Measurements from ENCODE around the gene ASB10. TPM values are rescaled to one million over a fixed set of nuclear protein-coding genes. Genes with fewer than 3 reads are reported as not detected.

Gene ASB10
- total and polyA plus RNA-seq, 8 donors, result 0.05 TPM; not detected in 7

DNA sequence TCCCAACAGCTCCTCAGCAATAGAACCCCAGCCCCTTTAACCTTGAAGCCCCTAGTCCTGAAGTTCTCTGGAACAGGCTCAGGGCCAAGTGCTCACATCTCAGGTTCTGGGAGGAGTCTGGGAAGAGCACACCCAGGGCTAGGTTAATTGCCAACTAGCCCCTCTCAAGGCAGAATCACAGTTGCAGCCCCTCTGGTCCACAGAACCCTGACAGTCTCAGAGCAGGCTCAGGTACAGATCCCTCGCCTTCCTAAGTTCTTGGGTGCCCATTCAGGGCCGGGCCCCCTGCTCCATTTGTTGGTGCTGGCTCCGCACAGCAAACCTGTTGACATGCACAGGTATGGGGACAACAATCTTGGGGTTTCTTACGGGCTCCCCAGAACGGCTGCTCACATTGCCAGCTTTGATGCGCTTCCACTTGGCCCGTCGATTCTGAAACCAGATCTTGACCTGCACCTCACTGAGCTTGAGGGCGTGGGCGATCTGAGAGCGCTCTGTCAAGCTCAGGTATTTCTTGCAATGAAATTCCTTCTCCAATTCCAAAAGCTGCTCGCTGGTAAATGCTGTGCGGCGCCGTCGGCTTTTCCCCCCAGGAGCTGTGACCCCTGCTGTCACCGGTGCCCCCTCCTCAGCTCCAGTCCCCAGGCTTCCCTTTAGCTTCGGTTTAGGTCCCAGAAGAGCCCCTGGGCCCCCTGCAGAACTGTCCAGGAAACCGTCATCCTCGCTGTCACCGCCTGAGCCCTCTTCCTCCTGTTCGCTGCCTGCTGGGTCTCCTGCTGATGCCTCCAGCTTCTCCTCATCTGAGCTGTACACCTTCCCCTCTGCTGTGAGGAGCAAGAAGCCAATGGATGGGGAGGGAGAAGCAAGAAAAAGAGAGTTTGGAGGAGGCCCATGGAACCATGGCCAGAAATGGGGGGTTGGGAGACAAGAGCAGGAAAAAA is 38.5 kb downstream of the ASB10 start:
- Histone ChIP-seq H3K9me3 (no peaks in the 10 kb centered on the region), H3K27me3 (peaks cover 0 to 44% (median 6%) of the 10 kb centered on the region in 3 donors), H3K4me1 (peaks cover 0 to 3% (median 0%) of the 10 kb centered on the region in 4 donors), H3K4me3 (no peak overlapping the region), H3K27ac (no peak overlapping the region), H3K36me3 (peaks cover 8 to 18% (median 16%) of the 10 kb centered on the region in 4 donors)
- DNase-seq, result peak; percentile 3 to 18
- TF ChIP-seq POLR2A (IDR thresholded peaks at IDR 0.05) (no peak), POLR2AphosphoS5 (IDR thresholded peaks at IDR 0.05) (no peak), EP300 (IDR thresholded peaks at IDR 0.05) (no peak)
- TF ChIP-seq, protein P1, sequence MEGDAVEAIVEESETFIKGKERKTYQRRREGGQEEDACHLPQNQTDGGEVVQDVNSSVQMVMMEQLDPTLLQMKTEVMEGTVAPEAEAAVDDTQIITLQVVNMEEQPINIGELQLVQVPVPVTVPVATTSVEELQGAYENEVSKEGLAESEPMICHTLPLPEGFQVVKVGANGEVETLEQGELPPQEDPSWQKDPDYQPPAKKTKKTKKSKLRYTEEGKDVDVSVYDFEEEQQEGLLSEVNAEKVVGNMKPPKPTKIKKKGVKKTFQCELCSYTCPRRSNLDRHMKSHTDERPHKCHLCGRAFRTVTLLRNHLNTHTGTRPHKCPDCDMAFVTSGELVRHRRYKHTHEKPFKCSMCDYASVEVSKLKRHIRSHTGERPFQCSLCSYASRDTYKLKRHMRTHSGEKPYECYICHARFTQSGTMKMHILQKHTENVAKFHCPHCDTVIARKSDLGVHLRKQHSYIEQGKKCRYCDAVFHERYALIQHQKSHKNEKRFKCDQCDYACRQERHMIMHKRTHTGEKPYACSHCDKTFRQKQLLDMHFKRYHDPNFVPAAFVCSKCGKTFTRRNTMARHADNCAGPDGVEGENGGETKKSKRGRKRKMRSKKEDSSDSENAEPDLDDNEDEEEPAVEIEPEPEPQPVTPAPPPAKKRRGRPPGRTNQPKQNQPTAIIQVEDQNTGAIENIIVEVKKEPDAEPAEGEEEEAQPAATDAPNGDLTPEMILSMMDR (IDR thresholded peaks at IDR 0.05), result no peak
- intact Hi-C loops (cut with DNase I; ENCODE audit: low total_unique reads), result no loop called here
- 50 to 64% (median 55%) methylated on average over 22 of the region's 22 CpGs for WGBS, 5 donors

GRCh38 chr7:151146761-151147160 is 40.3 kb downstream of the ASB10 start:
- H3K36me3 ChIP-seq, result peaks cover 17 to 36% (median 35%) of the 10 kb centered on the region in 4 donors
- DNase-seq, result peak in 1 of 2 donors; percentile 10
- H3K27ac ChIP-seq, result no peak overlapping the region
- H3K4me1 ChIP-seq, result peaks cover 0 to 10% (median 1%) of the 10 kb centered on the region in 4 donors
- no peak overlapping the region for H3K4me3 ChIP-seq
- peaks cover 0 to 26% (median 5%) of the 10 kb centered on the region in 3 donors for H3K27me3 ChIP-seq
- no peaks in the 10 kb centered on the region for H3K9me3 ChIP-seq
- intact Hi-C loops (cut with DNase I; ENCODE audit: low total_unique reads), result no loop called here
- TF ChIP-seq, protein P1 (IDR thresholded peaks at IDR 0.05), result no peak
- TF ChIP-seq POLR2A (IDR thresholded peaks at IDR 0.05), result no peak
- TF ChIP-seq POLR2AphosphoS5 (IDR thresholded peaks at IDR 0.05), result no peak
- 58 to 68% (median 61%) methylated on average over 3 of the region's 3 CpGs for WGBS, 5 donors

DNA sequence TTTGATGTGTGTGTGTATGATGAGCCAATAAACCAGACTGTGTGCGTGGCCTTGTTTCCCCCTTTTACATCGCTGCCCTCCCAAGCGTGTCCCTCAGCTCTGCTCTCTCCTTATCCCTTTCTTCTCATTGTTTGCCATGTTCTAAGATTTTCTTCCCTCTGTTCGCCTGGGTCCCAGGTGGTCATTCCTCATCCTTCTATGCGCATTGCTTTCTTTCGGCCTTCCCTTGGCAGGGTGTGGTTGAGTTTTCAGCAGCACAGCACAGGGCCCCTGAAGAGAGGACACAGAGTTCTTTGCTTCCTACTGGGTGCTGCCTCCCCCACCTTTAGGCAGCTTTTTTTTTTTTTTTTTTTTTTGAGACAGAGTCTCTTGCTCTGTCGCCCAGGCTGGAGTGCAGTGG is 42.7 kb downstream of the ASB10 start:
- TF ChIP-seq POLR2AphosphoS5 (IDR thresholded peaks at IDR 0.05) (no peak), POLR2A (IDR thresholded peaks at IDR 0.05) (no peak), EP300 (IDR thresholded peaks at IDR 0.05) (no peak)
- Histone ChIP-seq H3K4me1 (peaks cover 0 to 10% (median 1%) of the 10 kb centered on the region in 4 donors), H3K36me3 (peaks cover 21 to 60% (median 59%) of the 10 kb centered on the region in 4 donors), H3K4me3 (no peak overlapping the region), H3K9me3 (no peaks in the 10 kb centered on the region), H3K27ac (no peak overlapping the region), H3K27me3 (peaks cover 0 to 5% (median 5%) of the 10 kb centered on the region in 3 donors)
- intact Hi-C loops (cut with DNase I; ENCODE audit: low total_unique reads), result no loop called here
- WGBS, 5 donors, result 97 to 99% (median 97%) methylated on average over 7 of the region's 7 CpGs
- no peak for DNase-seq

GRCh38 chr7:151143261-151144015 is 43.6 kb downstream of the ASB10 start:
- intact Hi-C loops (cut with DNase I; ENCODE audit: low total_unique reads), result no loop called here

More at GRCh38 chr7:151143261-151144015, 43.6 kb downstream of the ASB10 start:
- 79 to 85% (median 81%) methylated on average over 25 of the region's 25 CpGs for WGBS, 5 donors
- Histone ChIP-seq H3K4me3 (no peak overlapping the region), H3K9me3 (no peaks in the 10 kb centered on the region), H3K36me3 (peaks cover 21 to 68% (median 67%) of the 10 kb centered on the region in 4 donors), H3K4me1 (peaks cover 0 to 10% (median 1%) of the 10 kb centered on the region in 4 donors), H3K27ac (no peak overlapping the region), H3K27me3 (no peaks in the 10 kb centered on the region)
- DNase-seq, result peak; percentile 24 to 30
- TF ChIP-seq EP300 (IDR thresholded peaks at IDR 0.05), result no peak
- TF ChIP-seq POLR2A (IDR thresholded peaks at IDR 0.05), result no peak
- TF ChIP-seq, protein P1 (IDR thresholded peaks at IDR 0.05), result no peak
- no peak for TF ChIP-seq POLR2AphosphoS5 (IDR thresholded peaks at IDR 0.05)
